B cell (primary cell): Measurements from ENCODE around the gene CEP126. TPM values are rescaled to one million over a fixed set of nuclear protein-coding genes. Genes with fewer than 3 reads are reported as not detected.

ENCODE experiments used
- ATAC-seq: fragments of 200-7000 bp; cut with Tn5 transposase; one replicate; pipeline ENCODE4 v1.10.0; 2021; ENCODE audit warnings: low read depth, mild to moderate bottlenecking, moderate number of reproducible peaks, moderate library complexity
- CTCF ChIA-PET: fragments of 350-600 bp; sonication (Branson Sonifier 250); formaldehyde crosslinking; loops from one replicate; lab custom pipeline; 2021; ENCODE audit warnings: antibody characterized with exemption, inconsistent platforms; lab: Charles Lee
- POLR2A ChIA-PET: fragments of 350-600 bp; sonication (Branson Sonifier 250); formaldehyde crosslinking; loops from one replicate; lab custom pipeline; 2021; ENCODE audit warnings: antibody characterized with exemption; lab: Charles Lee
- DNase-seq: peaks from one replicate; pipeline ENCODE4 v3.0.0; 2013
- H2AFZ ChIP-seq: 2 replicates; pipeline ENCODE4 v1.6.1; 2012; ENCODE audit warnings: mild to moderate bottlenecking, low read depth, low read length; ENCODE audit not compliant: insufficient read depth, poor library complexity, severe bottlenecking
- H3K27ac ChIP-seq, 2 donors: 1 replicate in 1 of 2; 2 replicates in 1 of 2; pipeline ENCODE4 v1.5.1; 2012 to 2013; ENCODE audit warnings: low read length in 2 of 2, mild to moderate bottlenecking in 2 of 2, moderate library complexity in 1 of 2
- H3K27me3 ChIP-seq, 4 experiments: fragments of 200-600 bp in 1 of 4; sonication (generic) in 1 of 4; replicated peaks in 1 of 4; 1 replicate in 2 of 4; 2 replicates in 2 of 4; pipeline versions ENCODE4 v1.6.1 to v1.7.0; 2013 to 2016; ENCODE audit warnings: low read length in 3 of 4, mild to moderate bottlenecking in 2 of 4, mixed read lengths in 1 of 4, moderate library complexity in 1 of 4; ENCODE audit not compliant: insufficient read depth in 4 of 4, control insufficient read depth in 3 of 4; ENCODE audit errors: control extremely low read depth in 1 of 4
- H3K36me3 ChIP-seq, 2 experiments: replicated peaks in 1 of 2; 1 replicate in 1 of 2; 2 replicates in 1 of 2; pipeline versions ENCODE4 v1.6.1 to v1.7.1; 2013; ENCODE audit warnings: low read length in 1 of 2; ENCODE audit not compliant: insufficient read depth in 2 of 2, control insufficient read depth in 1 of 2; ENCODE audit errors: control extremely low read depth in 1 of 2, extremely low read depth in 1 of 2
- H3K4me1 ChIP-seq, 2 donors: fragments of 200-600 bp in 1 of 2; sonication (generic) in 1 of 2; 1 replicate in 1 of 2; 2 replicates in 1 of 2; pipeline versions ENCODE4 v1.5.1 to v1.6.1; 2013 to 2017; ENCODE audit warnings: low read length in 2 of 2; ENCODE audit not compliant: control insufficient read depth in 2 of 2, insufficient read depth in 2 of 2
- H3K4me2 ChIP-seq: replicated peaks from 2 replicates; pipeline ENCODE3; 2012; ENCODE audit warnings: mild to moderate bottlenecking, low read depth, low read length; ENCODE audit not compliant: poor library complexity, severe bottlenecking
- H3K4me3 ChIP-seq, 5 experiments: fragments of 200-600 bp in 1 of 5; sonication (generic) in 1 of 5; 1 replicate in 3 of 5; 2 replicates in 2 of 5; pipeline versions ENCODE4 v1.5.1 to v1.7.0; 2011 to 2016; ENCODE audit warnings: low read length in 4 of 5, mild to moderate bottlenecking in 4 of 5, low read depth in 2 of 5, control low read depth in 1 of 5, moderate library complexity in 1 of 5; ENCODE audit not compliant: insufficient read depth in 1 of 5; ENCODE audit errors: control extremely low read depth in 1 of 5, extremely low read depth in 1 of 5
- H3K79me2 ChIP-seq: fragments of 200-600 bp; sonication (generic); one replicate; pipeline ENCODE4 v1.6.0; 2016; ENCODE audit warnings: low read length; ENCODE audit not compliant: control insufficient read depth, insufficient read depth
- H3K9ac ChIP-seq: fragments of 200-600 bp; sonication (generic); 2 replicates; pipeline ENCODE4 v1.6.1; 2017; ENCODE audit warnings: mild to moderate bottlenecking, low read length, moderate library complexity
- H3K9me3 ChIP-seq, 3 donors: one replicate each; pipeline versions ENCODE4 v1.6.1 to v1.7.1; 2013; ENCODE audit warnings: low read length in 2 of 3; ENCODE audit not compliant: control insufficient read depth in 2 of 3, insufficient read depth in 1 of 3; ENCODE audit errors: control extremely low read depth in 1 of 3
- H4K20me1 ChIP-seq: 2 replicates; pipeline ENCODE4 v1.6.0; 2012; ENCODE audit warnings: mild to moderate bottlenecking, low read length; ENCODE audit not compliant: insufficient read depth, control insufficient read depth, poor library complexity, severe bottlenecking
- H3K27ac Mint-ChIP-seq: one replicate; pipeline ENCODE4 v1.8.0; 2021; ENCODE audit warnings: mixed read lengths
- H3K27me3 Mint-ChIP-seq: one replicate; pipeline ENCODE4 v1.8.0; 2021; ENCODE audit warnings: mixed read lengths
- H3K4me1 Mint-ChIP-seq: one replicate; pipeline ENCODE4 v1.8.0; 2021; ENCODE audit warnings: mixed read lengths
- H3K4me3 Mint-ChIP-seq: one replicate; pipeline ENCODE4 v1.8.0; 2021; ENCODE audit warnings: mixed read lengths
- H3K9me3 Mint-ChIP-seq: one replicate; pipeline ENCODE4 v1.8.0; 2022; ENCODE audit warnings: mixed read lengths; ENCODE audit not compliant: insufficient read depth
- EZH2 ChIP-seq: IDR thresholded peaks from 2 replicates; pipeline ENCODE4 v1.6.1; 2012; ENCODE audit warnings: borderline replicate concordance, low read depth, mild to moderate bottlenecking, moderate library complexity, low read length; ENCODE audit not compliant: insufficient read depth, poor library complexity, severe bottlenecking
- WGBS: methylation state at CpG from one replicate; pipeline ENCODE4 v1.1.5; 2013; ENCODE audit warnings: missing lambda C conversion rate; ENCODE audit not compliant: insufficient coverage; 5-methylcytosine and 5-hydroxymethylcytosine counted together
- intact Hi-C: fragments of 100-400 bp; cut with micrococcal nuclease; formaldehyde crosslinking; loops from one replicate; pipeline ENCODE4 v1.10.0; 2022
- polyA plus RNA-seq: library from polyadenylated mRNA; depleted of rRNA; stranded (reverse); fragments of >200 nt; gene quantifications from 2 replicates; pipeline ENCODE4 v1.2.3, GENCODE V29; 2012
- total RNA-seq, 2 donors: library from RNA; stranded (reverse); fragments of 120-200 nt in 1 of 2; gene quantifications; 1 replicate in 1 of 2; 2 replicates in 1 of 2; pipeline versions ENCODE4 v1.2.3 to v1.2.4, GENCODE V29; 2013 to 2022
- TF ChIP-seq, protein P1 (sequence below): fragments of 200-600 bp; IDR thresholded peaks from one replicate; pipeline ENCODE4 v1.8.0; 2022; ENCODE audit warnings: antibody characterized with exemption, mild to moderate bottlenecking

The CEP126 gene
- total and polyA plus RNA-seq, 2 donors (not counting 1 experiment from before 2014, with no cell fraction given): 1.00 to 9.4 TPM

GRCh38 chr11:101881586-101881985 is 33.2 kb upstream of the CEP126 start:
- CTCF ChIA-PET: interaction anchor here (0.6 to 1.8 kb wide), 2 partner anchors 15 to 20 kb away, joined by 3 to 5 read pairs; no protein-coding TSS in a partner anchor
- H3K9ac ChIP-seq: no peak overlapping the region

DNA sequence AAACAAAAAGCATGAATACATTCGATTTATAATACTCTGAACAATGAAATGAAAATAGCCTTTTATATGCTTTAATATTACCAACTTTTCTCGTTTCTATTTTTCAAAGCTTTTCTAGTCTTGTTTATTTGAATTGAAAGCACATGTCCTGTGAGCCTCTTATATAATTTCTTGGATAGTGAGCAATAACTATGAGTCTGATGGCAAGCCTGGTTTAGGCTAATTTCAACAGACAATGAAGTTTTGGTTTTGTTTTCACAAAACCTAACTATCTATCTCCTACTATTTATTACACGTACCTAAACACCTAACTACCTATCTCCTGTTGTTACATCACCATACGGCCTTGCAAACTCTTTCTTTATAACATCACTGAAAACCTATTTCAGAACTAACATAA is 29.2 kb upstream of the CEP126 start:
- intact Hi-C loops: no loop called here
- H3K4me2 ChIP-seq: no peak overlapping the region
- H3K79me2 ChIP-seq: no peaks in the 10 kb centered on the region
- H3K27me3 ChIP-seq: peaks cover 0 to 6% (median 4%) of the 10 kb centered on the region in 4 experiments
- WGBS: 94% methylated on average over 2 of the region's 4 CpGs
- H3K36me3 ChIP-seq: no peaks in the 10 kb centered on the region
- POLR2A ChIA-PET: no interaction called here
- H3K9ac ChIP-seq: no peak overlapping the region
- Mint-ChIP-seq H3K27ac (no peak overlapping the region), H3K4me1 (no peaks in the 10 kb centered on the region), H3K9me3 (no peaks in the 10 kb centered on the region), H3K4me3 (no peak overlapping the region), H3K27me3 (peaks cover 35% of the 10 kb centered on the region)
- H3K4me3 ChIP-seq: no peak overlapping the region
- no peaks in the 10 kb centered on the region for H4K20me1 ChIP-seq
- DNase-seq (no peak), ATAC-seq (no peak)
- H3K9me3 ChIP-seq: peaks cover 0 to 3% (median 0%) of the 10 kb centered on the region in 3 donors
- TF ChIP-seq, protein P1, sequence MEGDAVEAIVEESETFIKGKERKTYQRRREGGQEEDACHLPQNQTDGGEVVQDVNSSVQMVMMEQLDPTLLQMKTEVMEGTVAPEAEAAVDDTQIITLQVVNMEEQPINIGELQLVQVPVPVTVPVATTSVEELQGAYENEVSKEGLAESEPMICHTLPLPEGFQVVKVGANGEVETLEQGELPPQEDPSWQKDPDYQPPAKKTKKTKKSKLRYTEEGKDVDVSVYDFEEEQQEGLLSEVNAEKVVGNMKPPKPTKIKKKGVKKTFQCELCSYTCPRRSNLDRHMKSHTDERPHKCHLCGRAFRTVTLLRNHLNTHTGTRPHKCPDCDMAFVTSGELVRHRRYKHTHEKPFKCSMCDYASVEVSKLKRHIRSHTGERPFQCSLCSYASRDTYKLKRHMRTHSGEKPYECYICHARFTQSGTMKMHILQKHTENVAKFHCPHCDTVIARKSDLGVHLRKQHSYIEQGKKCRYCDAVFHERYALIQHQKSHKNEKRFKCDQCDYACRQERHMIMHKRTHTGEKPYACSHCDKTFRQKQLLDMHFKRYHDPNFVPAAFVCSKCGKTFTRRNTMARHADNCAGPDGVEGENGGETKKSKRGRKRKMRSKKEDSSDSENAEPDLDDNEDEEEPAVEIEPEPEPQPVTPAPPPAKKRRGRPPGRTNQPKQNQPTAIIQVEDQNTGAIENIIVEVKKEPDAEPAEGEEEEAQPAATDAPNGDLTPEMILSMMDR: no peak
- no peak for TF ChIP-seq EZH2
- CTCF ChIA-PET: no interaction called here
- no peak overlapping the region for H3K27ac ChIP-seq
- H2AFZ ChIP-seq: no peak overlapping the region
- H3K4me1 ChIP-seq: no peaks in the 10 kb centered on the region

More at GRCh38 chr11:101881586-101881985, 33.2 kb upstream of the CEP126 start:
- H3K27ac ChIP-seq: no peak overlapping the region
- H3K9me3 ChIP-seq: no peaks in the 10 kb centered on the region
- H3K4me2 ChIP-seq: no peak overlapping the region
- intact Hi-C loops: no loop called here
- DNase-seq: no peak
- H3K27ac Mint-ChIP-seq: no peak overlapping the region
- no peak overlapping the region for H3K4me3 ChIP-seq
- H3K4me3 Mint-ChIP-seq: no peak overlapping the region
- H3K27me3 Mint-ChIP-seq: peaks cover 52% of the 10 kb centered on the region
- no peaks in the 10 kb centered on the region for H3K36me3 ChIP-seq
- no peaks in the 10 kb centered on the region for H3K9me3 Mint-ChIP-seq
- TF ChIP-seq EZH2: no peak
- TF ChIP-seq, protein P1: no peak
- no peaks in the 10 kb centered on the region for H4K20me1 ChIP-seq
- POLR2A ChIA-PET: no interaction called here
- ATAC-seq: no peak
- peaks cover 0 to 11% (median 4%) of the 10 kb centered on the region in 4 experiments for H3K27me3 ChIP-seq
- H3K4me1 Mint-ChIP-seq: no peaks in the 10 kb centered on the region
- H3K4me1 ChIP-seq: no peaks in the 10 kb centered on the region
- no peaks in the 10 kb centered on the region for H3K79me2 ChIP-seq
- WGBS: 69% methylated on average over 2 of the region's 2 CpGs
- no peak overlapping the region for H2AFZ ChIP-seq
